ENCODE measurements around the gene SYCE3. TPM values are rescaled to one million over a fixed set of nuclear protein-coding genes. Genes with fewer than 3 reads are reported as not detected.
A peak's percentile ranks its signal among the peaks of the same experiment; 100 is the strongest.

Gene SYCE3
- total RNA-seq, 1 donor from 2014 or later: not detected

GRCh38 chr22:50600967-50601668 lies 38.4 kb upstream of the SYCE3 start:
- DNase-seq: peak; percentile 67
- Mint-ChIP-seq H3K27me3 (ENCODE audit: unreplicated experiment) (peaks cover 19% of the 10 kb centered on the region), H3K4me1 (ENCODE audit: low read depth, unreplicated experiment) (peaks cover 17% of the 10 kb centered on the region), H3K9me3 (ENCODE audit: unreplicated experiment) (peaks cover 15% of the 10 kb centered on the region), H3K4me3 (ENCODE audit: unreplicated experiment) (peak overlapping the region; percentile 93), H3K27ac (ENCODE audit: unreplicated experiment) (peak overlapping the region; percentile 60), H3K36me3 (ENCODE audit: unreplicated experiment) (peaks cover 20% of the 10 kb centered on the region)
- no peak for TF ChIP-seq CTCF (IDR thresholded peaks at IDR 0.05; ENCODE audit: partially characterized antibody, unreplicated experiment)

- no peak for TF ChIP-seq CTCF (IDR thresholded peaks at IDR 0.05; ENCODE audit: partially characterized antibody, unreplicated experiment)
- Mint-ChIP-seq H3K27me3 (ENCODE audit: unreplicated experiment) (peaks cover 19% of the 10 kb centered on the region), H3K27ac (ENCODE audit: unreplicated experiment) (peak within 1 kb of the TSS; percentile 80), H3K4me1 (ENCODE audit: low read depth, unreplicated experiment) (peaks cover 17% of the 10 kb centered on the region), H3K4me3 (ENCODE audit: unreplicated experiment) (peak within 1 kb of the TSS; percentile 94), H3K36me3 (ENCODE audit: unreplicated experiment) (peaks cover 20% of the 10 kb centered on the region), H3K9me3 (ENCODE audit: unreplicated experiment) (peaks cover 15% of the 10 kb centered on the region)
- DNase-seq: peak; percentile 74
Observed at GRCh38 chr22:50600538-50600937, 37.8 kb upstream of the SYCE3 start, which contains the start of gene MAPK8IP2. Gene MAPK8IP2 (plus strand): TSS chr22:50600793. CDS start chr22:50600819, 26 bp downstream.

GRCh38 chr22:50599816-50600455 lies 37.2 kb upstream of the SYCE3 start:
- peak overlapping the region; percentile 94 for H3K4me3 Mint-ChIP-seq (ENCODE audit: unreplicated experiment)
- peaks cover 17% of the 10 kb centered on the region for H3K4me1 Mint-ChIP-seq (ENCODE audit: low read depth, unreplicated experiment)
- peak; percentile 47 for DNase-seq
- H3K9me3 Mint-ChIP-seq (ENCODE audit: unreplicated experiment): peaks cover 15% of the 10 kb centered on the region
- peaks cover 20% of the 10 kb centered on the region for H3K36me3 Mint-ChIP-seq (ENCODE audit: unreplicated experiment)
- H3K27ac Mint-ChIP-seq (ENCODE audit: unreplicated experiment): peak overlapping the region; percentile 80
- peaks cover 19% of the 10 kb centered on the region for H3K27me3 Mint-ChIP-seq (ENCODE audit: unreplicated experiment)
- no peak for TF ChIP-seq CTCF (IDR thresholded peaks at IDR 0.05; ENCODE audit: partially characterized antibody, unreplicated experiment)

GRCh38 chr22:50597097-50597496 lies 34.4 kb upstream of the SYCE3 start:
- peaks cover 12% of the 10 kb centered on the region for H3K9me3 Mint-ChIP-seq (ENCODE audit: unreplicated experiment)
- H3K4me3 Mint-ChIP-seq (ENCODE audit: unreplicated experiment): peak overlapping the region; percentile 28
- H3K27ac Mint-ChIP-seq (ENCODE audit: unreplicated experiment): no peak overlapping the region
- no peak for TF ChIP-seq CTCF (IDR thresholded peaks at IDR 0.05; ENCODE audit: partially characterized antibody, unreplicated experiment)
- H3K36me3 Mint-ChIP-seq (ENCODE audit: unreplicated experiment): peaks cover 20% of the 10 kb centered on the region
- peaks cover 9% of the 10 kb centered on the region for H3K4me1 Mint-ChIP-seq (ENCODE audit: low read depth, unreplicated experiment)
- DNase-seq: no peak
- peaks cover 11% of the 10 kb centered on the region for H3K27me3 Mint-ChIP-seq (ENCODE audit: unreplicated experiment)

- no peak for TF ChIP-seq CTCF (IDR thresholded peaks at IDR 0.05; ENCODE audit: partially characterized antibody, unreplicated experiment)
- DNase-seq: no peak
- Mint-ChIP-seq H3K4me3 (ENCODE audit: unreplicated experiment) (no peak overlapping the region), H3K9me3 (ENCODE audit: unreplicated experiment) (peaks cover 8% of the 10 kb centered on the region), H3K27me3 (ENCODE audit: unreplicated experiment) (peaks cover 5% of the 10 kb centered on the region), H3K27ac (ENCODE audit: unreplicated experiment) (no peak overlapping the region), H3K36me3 (ENCODE audit: unreplicated experiment) (peaks cover 20% of the 10 kb centered on the region), H3K4me1 (ENCODE audit: low read depth, unreplicated experiment) (peaks cover 3% of the 10 kb centered on the region)
Observed at GRCh38 chr22:50595189-50595588, 32.5 kb upstream of the SYCE3 start.
